Measurements from ENCODE around the gene SPRED2.

DNA sequence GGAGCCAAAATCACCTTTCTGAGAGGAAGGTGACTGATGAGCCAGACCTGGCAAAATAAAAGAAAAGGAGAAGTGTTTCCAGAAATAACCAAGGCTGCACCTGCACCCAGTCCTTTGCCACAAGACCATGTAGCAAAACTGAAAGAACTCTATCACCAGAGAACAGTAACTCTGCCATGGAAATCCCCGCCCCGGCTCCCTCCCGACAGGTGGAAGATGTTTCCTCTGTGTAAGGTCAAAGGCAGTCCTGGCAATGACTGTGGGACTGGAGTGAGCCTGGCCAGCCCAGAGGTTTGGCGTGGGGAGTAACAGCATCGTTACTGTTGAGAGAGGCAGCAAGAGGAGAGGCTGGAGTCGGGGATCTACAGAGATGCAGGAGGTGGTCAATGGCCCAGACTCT, 42.3 kb downstream of the SPRED2 start:
- TF ChIP-seq POLR2A (IDR thresholded peaks at IDR 0.05) (no peak), POLR2AphosphoS5 (IDR thresholded peaks at IDR 0.05) (peak in 1 of 3 donors; percentile 12)
- TF ChIP-seq, protein P1, sequence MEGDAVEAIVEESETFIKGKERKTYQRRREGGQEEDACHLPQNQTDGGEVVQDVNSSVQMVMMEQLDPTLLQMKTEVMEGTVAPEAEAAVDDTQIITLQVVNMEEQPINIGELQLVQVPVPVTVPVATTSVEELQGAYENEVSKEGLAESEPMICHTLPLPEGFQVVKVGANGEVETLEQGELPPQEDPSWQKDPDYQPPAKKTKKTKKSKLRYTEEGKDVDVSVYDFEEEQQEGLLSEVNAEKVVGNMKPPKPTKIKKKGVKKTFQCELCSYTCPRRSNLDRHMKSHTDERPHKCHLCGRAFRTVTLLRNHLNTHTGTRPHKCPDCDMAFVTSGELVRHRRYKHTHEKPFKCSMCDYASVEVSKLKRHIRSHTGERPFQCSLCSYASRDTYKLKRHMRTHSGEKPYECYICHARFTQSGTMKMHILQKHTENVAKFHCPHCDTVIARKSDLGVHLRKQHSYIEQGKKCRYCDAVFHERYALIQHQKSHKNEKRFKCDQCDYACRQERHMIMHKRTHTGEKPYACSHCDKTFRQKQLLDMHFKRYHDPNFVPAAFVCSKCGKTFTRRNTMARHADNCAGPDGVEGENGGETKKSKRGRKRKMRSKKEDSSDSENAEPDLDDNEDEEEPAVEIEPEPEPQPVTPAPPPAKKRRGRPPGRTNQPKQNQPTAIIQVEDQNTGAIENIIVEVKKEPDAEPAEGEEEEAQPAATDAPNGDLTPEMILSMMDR (IDR thresholded peaks at IDR 0.05 in 8 of 11, conservative IDR thresholded peaks at IDR 0.05 in 3 of 11), result no peak

All from spleen (tissue), 7 donors.